K562 treated with DMSO at 1 percent for 48 hours (cell line): ENCODE results near the gene C4B. TPM values are rescaled to one million over a fixed set of nuclear protein-coding genes. Genes with fewer than 3 reads are reported as not detected.

Experiments
- total RNA-seq: library from RNA; unstranded; fragments of 300-600 nt; gene quantifications from 2 replicates; pipeline ENCODE4 v1.2.3, GENCODE V29; 2022; ENCODE audit warnings: low replicate concordance; ENCODE audit errors: extremely low read depth

C4B gene
- not detected in 2 replicates for total RNA-seq

GRCh38 chr6:32014547-32014946 lies at the start of gene C4B:
TSS of gene C4B (plus strand) at chr6:32014795. CDS start at chr6:32014846, 51 bp downstream.

GRCh38 chr6:31971993-31972708 lies 42.4 kb upstream of the C4B start, which contains the start of gene DXO:
TSS of gene DXO (minus strand) at chr6:31972138. CDS start at chr6:31971675, 463 bp downstream.

GRCh38 chr6:31981744-31982143 lies 32.9 kb upstream of the C4B start, which contains the start of gene C4A:
TSS of gene C4A (plus strand) at chr6:31982057. CDS start at chr6:31982108, 51 bp downstream.

GRCh38 chr6:32037598-32038524 lies 23.3 kb downstream of the C4B start, which contains the start of gene CYP21A2:
TSS of gene CYP21A2 (plus strand) at chr6:32038415. CDS start at chr6:32038423, 8 bp downstream.

Other genes with a start within 250 kb of the C4B start
- not detected in 2 replicates for gene VWA7, start 237.5 kb upstream of the C4B start, total RNA-seq
- gene VARS1, start 219.0 kb upstream of the C4B start, total RNA-seq, result 668 TPM in 1 of 2 replicates, not detected in the other
- not detected in 2 replicates for gene LSM2, start 207.8 kb upstream of the C4B start, total RNA-seq
- not detected in 2 replicates for gene HSPA1L, start 199.5 kb upstream of the C4B start, total RNA-seq
- not detected in 2 replicates for gene HSPA1A, start 199.3 kb upstream of the C4B start, total RNA-seq
- gene HSPA1B, start 187.1 kb upstream of the C4B start, total RNA-seq, result 760 TPM in 1 of 2 replicates, not detected in the other
- 455 TPM in 1 of 2 replicates, not detected in the other for gene NEU1, start 152.0 kb upstream of the C4B start, total RNA-seq
- not detected in 2 replicates for gene SLC44A4, start 135.8 kb upstream of the C4B start, total RNA-seq
- not detected in 2 replicates for gene EHMT2, start 117.1 kb upstream of the C4B start, total RNA-seq
- gene ZBTB12, start 112.7 kb upstream of the C4B start, total RNA-seq, result not detected in 2 replicates
- not detected in 2 replicates for gene C2, start 87.1 kb upstream of the C4B start, total RNA-seq
- gene CFB, start 68.7 kb upstream of the C4B start, total RNA-seq, result not detected in 2 replicates
- gene NELFE, start 55.8 kb upstream of the C4B start, total RNA-seq, result not detected in 2 replicates
- gene SKIC2, start 55.6 kb upstream of the C4B start, total RNA-seq, result not detected in 2 replicates
- gene DXO, start 42.7 kb upstream of the C4B start, total RNA-seq, result 217 TPM in 1 of 2 replicates, not detected in the other
- not detected in 2 replicates for gene C4A, start 32.7 kb upstream of the C4B start, total RNA-seq
- not detected in 2 replicates for gene CYP21A2, start 23.6 kb downstream of the C4B start, total RNA-seq
- gene TNXB, start 94.5 kb downstream of the C4B start, total RNA-seq, result not detected in 2 replicates
- gene ATF6B, start 113.5 kb downstream of the C4B start, total RNA-seq, result not detected in 2 replicates
- not detected in 2 replicates for gene FKBPL, start 115.5 kb downstream of the C4B start, total RNA-seq
- gene PRRT1, start 137.1 kb downstream of the C4B start, total RNA-seq, result not detected in 2 replicates
- gene PPT2, start 139.3 kb downstream of the C4B start, total RNA-seq, result not detected in 2 replicates
- not detected in 2 replicates for gene EGFL8, start 149.8 kb downstream of the C4B start, total RNA-seq
- gene AGPAT1, start 161.3 kb downstream of the C4B start, total RNA-seq, result not detected in 2 replicates
- not detected in 2 replicates for gene RNF5, start 163.6 kb downstream of the C4B start, total RNA-seq
- not detected in 2 replicates for gene AGER, start 169.5 kb downstream of the C4B start, total RNA-seq
- not detected in 2 replicates for gene PBX2, start 175.4 kb downstream of the C4B start, total RNA-seq
- gene GPSM3, start 177.8 kb downstream of the C4B start, total RNA-seq, result not detected in 2 replicates
- not detected in 2 replicates for gene NOTCH4, start 209.3 kb downstream of the C4B start, total RNA-seq